ENCODE data around the gene CRABP1. TPM values are rescaled to one million over a fixed set of nuclear protein-coding genes. Genes with fewer than 3 reads are reported as not detected.

Gene CRABP1
- total and polyA plus RNA-seq, 7 donors: 0.05 TPM; not detected in 6

GRCh38 chr15:78392430-78392829, 52.3 kb downstream of the CRABP1 start:
- H3K27me3 ChIP-seq (ENCODE audit: insufficient read depth in 3 of 3, low read length in 2 of 3): peaks cover 0 to 4% (median 3%) of the 10 kb centered on the region in 3 donors
- H3K4me3 ChIP-seq: no peak overlapping the region
- H3K27ac ChIP-seq: no peak overlapping the region
- TF ChIP-seq, protein P1, sequence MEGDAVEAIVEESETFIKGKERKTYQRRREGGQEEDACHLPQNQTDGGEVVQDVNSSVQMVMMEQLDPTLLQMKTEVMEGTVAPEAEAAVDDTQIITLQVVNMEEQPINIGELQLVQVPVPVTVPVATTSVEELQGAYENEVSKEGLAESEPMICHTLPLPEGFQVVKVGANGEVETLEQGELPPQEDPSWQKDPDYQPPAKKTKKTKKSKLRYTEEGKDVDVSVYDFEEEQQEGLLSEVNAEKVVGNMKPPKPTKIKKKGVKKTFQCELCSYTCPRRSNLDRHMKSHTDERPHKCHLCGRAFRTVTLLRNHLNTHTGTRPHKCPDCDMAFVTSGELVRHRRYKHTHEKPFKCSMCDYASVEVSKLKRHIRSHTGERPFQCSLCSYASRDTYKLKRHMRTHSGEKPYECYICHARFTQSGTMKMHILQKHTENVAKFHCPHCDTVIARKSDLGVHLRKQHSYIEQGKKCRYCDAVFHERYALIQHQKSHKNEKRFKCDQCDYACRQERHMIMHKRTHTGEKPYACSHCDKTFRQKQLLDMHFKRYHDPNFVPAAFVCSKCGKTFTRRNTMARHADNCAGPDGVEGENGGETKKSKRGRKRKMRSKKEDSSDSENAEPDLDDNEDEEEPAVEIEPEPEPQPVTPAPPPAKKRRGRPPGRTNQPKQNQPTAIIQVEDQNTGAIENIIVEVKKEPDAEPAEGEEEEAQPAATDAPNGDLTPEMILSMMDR (IDR thresholded peaks at IDR 0.05): no peak
- no peaks in the 10 kb centered on the region for H3K36me3 ChIP-seq (ENCODE audit: insufficient read depth in 1 of 2, low read depth in 1 of 2)
- no peaks in the 10 kb centered on the region for H3K4me1 ChIP-seq
- intact Hi-C loops (cut with DNase I): no loop called here
- H3K9me3 ChIP-seq: no peaks in the 10 kb centered on the region
- 59 to 65% (median 61%) methylated on average over 4 of the region's 4 CpGs for WGBS, 3 donors
- ATAC-seq: no peak
- DNase-seq: no peak

GRCh38 chr15:78393137-78393536, 53.0 kb downstream of the CRABP1 start:
- H3K4me1 ChIP-seq: no peaks in the 10 kb centered on the region
- no peak overlapping the region for H3K27ac ChIP-seq
- DNase-seq: no peak
- no peaks in the 10 kb centered on the region for H3K9me3 ChIP-seq
- intact Hi-C loops (cut with DNase I): no loop called here
- no peaks in the 10 kb centered on the region for H3K36me3 ChIP-seq (ENCODE audit: insufficient read depth in 1 of 2, low read depth in 1 of 2)
- TF ChIP-seq, protein P1 (IDR thresholded peaks at IDR 0.05): no peak
- H3K27me3 ChIP-seq (ENCODE audit: insufficient read depth in 3 of 3, low read length in 2 of 3): peaks cover 0 to 4% (median 3%) of the 10 kb centered on the region in 3 donors
- WGBS, 3 donors: 82 to 94% (median 88%) methylated on average over 1 of the region's 1 CpG
- H3K4me3 ChIP-seq: no peak overlapping the region
- ATAC-seq: no peak

DNA sequence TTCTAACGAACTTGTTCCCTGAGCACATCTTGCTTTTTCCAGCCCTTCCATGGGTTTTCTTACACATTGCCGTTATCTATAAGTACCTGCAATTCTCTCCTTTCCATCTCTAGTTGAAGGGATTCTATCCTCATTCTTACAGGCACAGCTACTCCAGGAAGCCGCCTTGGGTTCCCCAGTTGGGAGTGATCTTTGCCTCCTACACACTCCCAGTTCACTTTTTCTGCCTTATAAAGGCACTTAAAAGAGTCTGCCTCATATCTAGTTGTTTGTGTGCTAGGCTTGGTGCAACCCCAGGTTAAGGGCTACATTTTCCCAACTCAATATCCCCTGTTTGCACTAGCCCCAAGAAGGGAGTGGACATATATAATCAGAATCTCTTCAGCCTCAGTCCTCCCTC, 53.9 kb downstream of the CRABP1 start:
- DNase-seq (no peak), ATAC-seq (no peak)
- Histone ChIP-seq H3K4me3 (no peak overlapping the region), H3K27me3 (ENCODE audit: insufficient read depth in 3 of 3, low read length in 2 of 3) (peaks cover 0 to 4% (median under 1%) of the 10 kb centered on the region in 3 donors), H3K4me1 (no peaks in the 10 kb centered on the region), H3K27ac (no peak overlapping the region), H3K36me3 (ENCODE audit: insufficient read depth in 1 of 2, low read depth in 1 of 2) (no peaks in the 10 kb centered on the region), H3K9me3 (no peaks in the 10 kb centered on the region)
- TF ChIP-seq, protein P1 (IDR thresholded peaks at IDR 0.05): no peak
- intact Hi-C loops (cut with DNase I): no loop called here
- 88 to 97% (median 96%) methylated on average over 3 of the region's 3 CpGs for WGBS, 3 donors

DNA sequence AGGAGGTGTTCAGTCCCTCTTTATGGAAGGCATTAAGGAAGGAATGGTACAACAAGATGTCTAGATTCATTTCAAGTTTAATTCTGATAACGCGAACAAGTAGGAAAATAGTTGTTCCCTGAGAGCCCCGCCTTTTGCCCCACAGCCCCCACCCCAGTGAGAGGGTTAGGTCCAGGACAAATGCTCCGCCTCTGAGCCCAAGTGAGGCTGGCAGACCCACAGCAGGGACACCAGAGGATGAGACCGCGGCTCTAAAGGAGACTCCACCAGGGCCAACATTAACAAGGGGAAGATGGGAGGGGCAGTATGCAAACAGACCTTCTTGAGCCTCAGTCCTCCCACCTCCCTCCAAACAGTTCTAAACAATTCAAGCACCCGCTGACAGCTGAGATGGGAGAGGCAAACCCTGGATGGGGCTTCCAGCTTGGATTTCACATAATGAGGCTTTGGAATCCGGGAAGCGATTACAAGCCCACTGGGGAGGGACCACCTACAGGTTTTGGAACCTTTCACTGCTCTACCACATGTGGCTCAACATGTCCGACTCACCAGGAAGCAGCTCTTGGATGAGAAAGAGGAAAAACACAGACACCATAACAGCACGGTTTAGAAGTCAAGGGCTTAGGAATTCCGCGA, 54.9 kb downstream of the CRABP1 start:
- Histone ChIP-seq H3K4me1 (no peaks in the 10 kb centered on the region), H3K27me3 (ENCODE audit: insufficient read depth in 3 of 3, low read length in 2 of 3) (peaks cover 0 to 4% (median 0%) of the 10 kb centered on the region in 3 donors), H3K9me3 (no peaks in the 10 kb centered on the region), H3K27ac (no peak overlapping the region), H3K4me3 (no peak overlapping the region), H3K36me3 (ENCODE audit: insufficient read depth in 1 of 2, low read depth in 1 of 2) (no peaks in the 10 kb centered on the region)
- intact Hi-C loops (cut with DNase I): no loop called here
- TF ChIP-seq, protein P1 (IDR thresholded peaks at IDR 0.05): no peak
- WGBS, 3 donors: 52 to 55% (median 52%) methylated on average over 13 of the region's 13 CpGs
- no peak for DNase-seq
- ATAC-seq: no peak

Data from psoas muscle (tissue), 8 donors.